Measurements from ENCODE around the gene SLC25A21. TPM values are rescaled to one million over a fixed set of nuclear protein-coding genes. Genes with fewer than 3 reads are reported as not detected.

SLC25A21 gene
- total and polyA plus RNA-seq, 2 of the 13 experiments (the other 11 are each of a cell fraction or from before 2014, with no cell fraction given), result 1.9 to 2.9 TPM

DNA sequence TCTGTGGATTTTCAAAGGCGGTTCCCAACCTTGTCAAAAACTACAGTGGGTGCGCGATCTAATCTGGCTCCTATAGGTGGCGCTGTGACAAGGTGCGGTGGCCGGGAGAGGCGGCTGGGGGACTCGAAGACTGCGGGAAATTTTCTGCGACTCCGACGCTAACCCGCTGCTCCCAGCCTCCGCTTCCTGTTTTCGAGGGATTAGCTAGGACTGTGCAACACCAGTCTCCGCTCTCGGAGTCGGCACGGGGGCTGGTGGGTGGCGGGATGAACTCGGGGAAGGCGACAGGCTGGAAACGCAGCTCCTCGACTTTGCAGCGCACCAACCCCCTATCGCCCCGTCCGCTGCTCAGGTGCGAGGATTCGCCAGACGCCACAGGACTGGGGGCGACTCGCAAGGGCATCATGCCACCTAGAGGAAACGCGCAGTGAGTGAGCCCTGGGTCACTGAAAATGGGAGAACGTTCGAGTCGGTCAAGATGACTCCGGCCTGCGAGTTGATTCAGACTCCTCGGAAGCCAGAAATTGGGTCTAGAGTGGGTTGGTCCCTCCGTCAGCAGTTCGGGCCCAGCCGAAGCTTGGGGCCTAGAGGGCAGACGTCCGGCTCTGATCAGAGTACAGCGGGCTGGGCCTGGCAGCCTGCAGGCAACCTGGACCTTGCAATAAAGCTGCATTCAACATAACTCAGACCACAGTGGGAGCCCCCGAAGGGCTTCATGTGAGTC, 516.3 kb downstream of the SLC25A21 start (continued):
- TF ChIP-seq, protein P1, sequence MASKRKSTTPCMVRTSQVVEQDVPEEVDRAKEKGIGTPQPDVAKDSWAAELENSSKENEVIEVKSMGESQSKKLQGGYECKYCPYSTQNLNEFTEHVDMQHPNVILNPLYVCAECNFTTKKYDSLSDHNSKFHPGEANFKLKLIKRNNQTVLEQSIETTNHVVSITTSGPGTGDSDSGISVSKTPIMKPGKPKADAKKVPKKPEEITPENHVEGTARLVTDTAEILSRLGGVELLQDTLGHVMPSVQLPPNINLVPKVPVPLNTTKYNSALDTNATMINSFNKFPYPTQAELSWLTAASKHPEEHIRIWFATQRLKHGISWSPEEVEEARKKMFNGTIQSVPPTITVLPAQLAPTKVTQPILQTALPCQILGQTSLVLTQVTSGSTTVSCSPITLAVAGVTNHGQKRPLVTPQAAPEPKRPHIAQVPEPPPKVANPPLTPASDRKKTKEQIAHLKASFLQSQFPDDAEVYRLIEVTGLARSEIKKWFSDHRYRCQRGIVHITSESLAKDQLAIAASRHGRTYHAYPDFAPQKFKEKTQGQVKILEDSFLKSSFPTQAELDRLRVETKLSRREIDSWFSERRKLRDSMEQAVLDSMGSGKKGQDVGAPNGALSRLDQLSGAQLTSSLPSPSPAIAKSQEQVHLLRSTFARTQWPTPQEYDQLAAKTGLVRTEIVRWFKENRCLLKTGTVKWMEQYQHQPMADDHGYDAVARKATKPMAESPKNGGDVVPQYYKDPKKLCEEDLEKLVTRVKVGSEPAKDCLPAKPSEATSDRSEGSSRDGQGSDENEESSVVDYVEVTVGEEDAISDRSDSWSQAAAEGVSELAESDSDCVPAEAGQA (IDR thresholded peaks at IDR 0.05; ENCODE audit: low read depth), result 0 out of 2 replicates have a peak, but pooled peaks have one; percentile 28
- TF ChIP-seq, protein P1 (CRISPR knock-in tag; IDR thresholded peaks at IDR 0.05; ENCODE audit: borderline replicate concordance), result no peak
- TF ChIP-seq DNMT1 (CRISPR knock-in tag; IDR thresholded peaks at IDR 0.05) (peak; percentile 87), FOSL2 (CRISPR knock-in tag; IDR thresholded peaks at IDR 0.05) (no peak), IRF9 (CRISPR knock-in tag; IDR thresholded peaks at IDR 0.05; ENCODE audit: borderline replicate concordance) (no peak), EED (CRISPR knock-in tag; IDR thresholded peaks at IDR 0.05) (peak; percentile 72), ZNF331 (CRISPR knock-in tag; IDR thresholded peaks at IDR 0.05) (no peak), HNRNPLL (IDR thresholded peaks at IDR 0.05; ENCODE audit: low read depth, low read length, poor library complexity, severe bottlenecking) (peak; percentile 77), KDM5B (CRISPR knock-in tag; IDR thresholded peaks at IDR 0.05; ENCODE audit: borderline replicate concordance) (0 out of 2 replicates have a peak, but pooled peaks have one; percentile 20), ZNF34 (CRISPR knock-in tag; IDR thresholded peaks at IDR 0.05; ENCODE audit: borderline replicate concordance) (no peak), AGO1 (IDR thresholded peaks at IDR 0.05; ENCODE audit: low read depth, low read length, poor library complexity, severe bottlenecking) (peak; percentile 29), CTCF (CRISPR knock-in tag; IDR thresholded peaks at IDR 0.05) (peak; percentile 66), BHLHE40 (IDR thresholded peaks at IDR 0.05; ENCODE audit: low read length) (no peak), ZFP41 (CRISPR knock-in tag; IDR thresholded peaks at IDR 0.05; ENCODE audit: borderline replicate concordance) (peak; percentile 86; the same call in 1 of the 2 replicates), HIVEP1 (CRISPR knock-in tag; IDR thresholded peaks at IDR 0.05) (0 out of 2 replicates have a peak, but pooled peaks have one; percentile 27), MED1 (CRISPR knock-in tag; IDR thresholded peaks at IDR 0.05) (no peak), SOX13 (IDR thresholded peaks at IDR 0.05) (no peak), SOX13 (CRISPR knock-in tag; conservative IDR thresholded peaks at IDR 0.05 in 1 of 2, IDR thresholded peaks at IDR 0.05 in 1 of 2) (no peak), ZNF777 (CRISPR knock-in tag; IDR thresholded peaks at IDR 0.05) (peak; percentile 52; the same call in 1 of the 2 replicates), RXRA (CRISPR knock-in tag; IDR thresholded peaks at IDR 0.05) (no peak), KAT8 (CRISPR knock-in tag; IDR thresholded peaks at IDR 0.05) (no peak), ZNF724P (CRISPR knock-in tag; IDR thresholded peaks at IDR 0.05; ENCODE audit: borderline replicate concordance) (no peak)
